ENCODE measurements around the gene SLC39A8.

The SLC39A8 gene

GRCh38 chr4:102305666-102306065 is 39.6 kb downstream of the SLC39A8 start:
- Histone ChIP-seq H3K4me3 (ENCODE audit: low read depth, low read length) (no peak overlapping the region), H3K36me3 (ENCODE audit: control insufficient read depth in 2 of 2, insufficient read depth in 1 of 2, low read length in 2 of 2) (peaks cover 0 to 8% of the 10 kb centered on the region in 2 experiments; a peak in 1 of 3 replicates), H3K4me1 (ENCODE audit: control insufficient read depth, insufficient read depth, low read length) (no peaks in the 10 kb centered on the region), H3K27ac (ENCODE audit: extremely low read depth, low read depth, low read length) (no peak overlapping the region), H3K9me3 (ENCODE audit: control insufficient read depth, insufficient read depth, low read depth, low read length) (no peaks in the 10 kb centered on the region)
- ChIA-PET CTCF (interaction anchor here (0.6 kb wide), 1 partner anchor 125 kb away, joined by 3 read pairs; no protein-coding TSS in a partner anchor), POLR2A (no interaction called here)
- TF ChIP-seq ZNF366 (tag by site-specific recombination; conservative IDR thresholded peaks at IDR 0.05) (no peak), ZNF514 (tag by site-specific recombination; IDR thresholded peaks at IDR 0.05) (no peak), WT1 (tag by site-specific recombination; IDR thresholded peaks at IDR 0.05) (no peak), ZNF26 (tag by site-specific recombination; IDR thresholded peaks at IDR 0.05) (no peak), KLF1 (tag by site-specific recombination; IDR thresholded peaks at IDR 0.05) (no peak), ZNF433 (tag by site-specific recombination; IDR thresholded peaks at IDR 0.05; ENCODE audit: low read depth) (no peak), ZNF37A (tag by site-specific recombination; IDR thresholded peaks at IDR 0.05) (no peak), ZNF449 (tag by site-specific recombination; IDR thresholded peaks at IDR 0.05) (no peak), ZFP3 (tag by site-specific recombination; IDR thresholded peaks at IDR 0.05; ENCODE audit: low read depth) (no peak), ZNF548 (tag by site-specific recombination; IDR thresholded peaks at IDR 0.05) (no peak), REPIN1 (tag by site-specific recombination; IDR thresholded peaks at IDR 0.05; ENCODE audit: low read depth) (no peak)

GRCh38 chr4:102302762-102303161 is 42.5 kb downstream of the SLC39A8 start:
- Histone ChIP-seq H3K9me3 (ENCODE audit: control insufficient read depth, insufficient read depth, low read depth, low read length) (no peaks in the 10 kb centered on the region), H3K4me1 (ENCODE audit: control insufficient read depth, insufficient read depth, low read length) (no peaks in the 10 kb centered on the region), H3K36me3 (ENCODE audit: control insufficient read depth in 2 of 2, insufficient read depth in 1 of 2, low read length in 2 of 2) (peaks cover 0 to 4% of the 10 kb centered on the region in 2 experiments; a peak in 1 of 3 replicates), H3K4me3 (ENCODE audit: low read depth, low read length) (no peak overlapping the region), H3K27ac (ENCODE audit: extremely low read depth, low read depth, low read length) (no peak overlapping the region)
- ChIA-PET CTCF (interaction anchor here (0.6 kb wide), 1 partner anchor 1928 kb away, joined by 3 read pairs; no protein-coding TSS in a partner anchor), POLR2A (no interaction called here)
- TF ChIP-seq KLF10 (tag by site-specific recombination; IDR thresholded peaks at IDR 0.05) = no peak
- no peak for TF ChIP-seq ZNF513 (tag by site-specific recombination; IDR thresholded peaks at IDR 0.05)
- TF ChIP-seq ZNF10 (tag by site-specific recombination; IDR thresholded peaks at IDR 0.05) = no peak
- TF ChIP-seq ZNF133 (tag by site-specific recombination; IDR thresholded peaks at IDR 0.05) = no peak
- TF ChIP-seq ZNF558 (tag by site-specific recombination; IDR thresholded peaks at IDR 0.05) = no peak
- no peak for TF ChIP-seq ZNF280D (tag by site-specific recombination; IDR thresholded peaks at IDR 0.05)
- no peak for TF ChIP-seq ZNF600 (tag by site-specific recombination; IDR thresholded peaks at IDR 0.05)
- no peak for TF ChIP-seq HIC1 (tag by site-specific recombination; IDR thresholded peaks at IDR 0.05)
- TF ChIP-seq ZNF2 (tag by site-specific recombination; IDR thresholded peaks at IDR 0.05) = no peak
- no peak for TF ChIP-seq ZSCAN16 (tag by site-specific recombination; IDR thresholded peaks at IDR 0.05)
- TF ChIP-seq ZNF544 (tag by site-specific recombination; IDR thresholded peaks at IDR 0.05) = no peak
- TF ChIP-seq ZNF341 (tag by site-specific recombination; IDR thresholded peaks at IDR 0.05; ENCODE audit: low read depth) = no peak
